B cell (primary cell): Measurements from ENCODE around the gene PPP1R2.

Experiments used
- EZH2 ChIP-seq: IDR thresholded peaks from 2 replicates; pipeline ENCODE4 v1.6.1; 2012; ENCODE audit warnings: borderline replicate concordance, low read depth, mild to moderate bottlenecking, moderate library complexity, low read length; ENCODE audit not compliant: insufficient read depth, poor library complexity, severe bottlenecking
- TF ChIP-seq, protein P1 (sequence below): fragments of 200-600 bp; IDR thresholded peaks from one replicate; pipeline ENCODE4 v1.8.0; 2022; ENCODE audit warnings: antibody characterized with exemption, mild to moderate bottlenecking

DNA sequence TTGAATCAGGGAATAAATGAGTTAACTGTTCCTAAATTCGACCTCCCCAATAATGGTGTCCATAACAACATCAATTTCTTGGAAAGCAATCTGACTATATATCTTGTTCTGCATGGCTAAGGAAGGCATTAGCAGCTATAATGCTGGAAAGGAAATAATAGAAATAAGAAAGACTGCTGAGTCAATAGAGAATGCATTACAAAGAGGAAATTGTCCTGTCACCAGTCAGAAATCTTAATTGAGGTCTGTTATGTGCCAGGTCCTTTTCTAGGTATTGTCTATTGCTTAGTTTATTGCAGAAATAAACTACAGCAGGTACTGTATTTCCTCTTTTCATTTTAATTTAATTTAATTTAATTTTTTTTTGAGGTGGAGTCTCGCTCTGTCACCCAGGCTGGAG is 5.9 kb upstream of the PPP1R2 start:
- TF ChIP-seq, protein P1, sequence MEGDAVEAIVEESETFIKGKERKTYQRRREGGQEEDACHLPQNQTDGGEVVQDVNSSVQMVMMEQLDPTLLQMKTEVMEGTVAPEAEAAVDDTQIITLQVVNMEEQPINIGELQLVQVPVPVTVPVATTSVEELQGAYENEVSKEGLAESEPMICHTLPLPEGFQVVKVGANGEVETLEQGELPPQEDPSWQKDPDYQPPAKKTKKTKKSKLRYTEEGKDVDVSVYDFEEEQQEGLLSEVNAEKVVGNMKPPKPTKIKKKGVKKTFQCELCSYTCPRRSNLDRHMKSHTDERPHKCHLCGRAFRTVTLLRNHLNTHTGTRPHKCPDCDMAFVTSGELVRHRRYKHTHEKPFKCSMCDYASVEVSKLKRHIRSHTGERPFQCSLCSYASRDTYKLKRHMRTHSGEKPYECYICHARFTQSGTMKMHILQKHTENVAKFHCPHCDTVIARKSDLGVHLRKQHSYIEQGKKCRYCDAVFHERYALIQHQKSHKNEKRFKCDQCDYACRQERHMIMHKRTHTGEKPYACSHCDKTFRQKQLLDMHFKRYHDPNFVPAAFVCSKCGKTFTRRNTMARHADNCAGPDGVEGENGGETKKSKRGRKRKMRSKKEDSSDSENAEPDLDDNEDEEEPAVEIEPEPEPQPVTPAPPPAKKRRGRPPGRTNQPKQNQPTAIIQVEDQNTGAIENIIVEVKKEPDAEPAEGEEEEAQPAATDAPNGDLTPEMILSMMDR, result no peak
- no peak for TF ChIP-seq EZH2
